Globus pallidus (tissue), 1 donor: ENCODE measurements around the gene ZNF574.
A peak's percentile ranks its signal among the peaks of the same experiment; 100 is the strongest.

Experiments
- DNase-seq: peaks from one replicate; pipeline ENCODE4 v3.0.0-alpha.2; 2015; ENCODE audit warnings: low spot score

Gene ZNF574

GRCh38 chr19:42124386-42124901 is 48.5 kb downstream of the ZNF574 start:
- DNase-seq = no peak

- DNase-seq = no peak
These were observed 49.6 kb downstream of the ZNF574 start for GRCh38 chr19:42125536-42125935.

GRCh38 chr19:42126574-42126973 is 50.6 kb downstream of the ZNF574 start:
- no peak for DNase-seq

GRCh38 chr19:42129399-42130253 is 53.7 kb downstream of the ZNF574 start:
- DNase-seq = peak; percentile 58

GRCh38 chr19:42130254-42130573 is 54.2 kb downstream of the ZNF574 start:
- no peak for DNase-seq
